Endodermal cell (in vitro differentiated cells): ENCODE measurements around the gene KLK4. TPM values are rescaled to one million over a fixed set of nuclear protein-coding genes. Genes with fewer than 3 reads are reported as not detected.

ENCODE experiments used
- DNase-seq: peaks from one replicate; pipeline ENCODE4 v3.0.0-alpha.2; 2017
- H3K27ac ChIP-seq: 2 replicates; pipeline ENCODE4 v1.5.1; 2013; ENCODE audit warnings: mild to moderate bottlenecking, low read depth, low read length, moderate library complexity
- H3K27me3 ChIP-seq: 2 replicates; pipeline ENCODE4 v1.6.1; 2013; ENCODE audit warnings: mild to moderate bottlenecking, low read length, moderate library complexity; ENCODE audit not compliant: insufficient read depth, control insufficient read depth, poor library complexity, severe bottlenecking
- H3K36me3 ChIP-seq: 2 replicates; pipeline ENCODE4 v1.7.0; 2013; ENCODE audit warnings: mild to moderate bottlenecking, low read length, moderate library complexity; ENCODE audit not compliant: control insufficient read depth, insufficient read depth
- H3K4me1 ChIP-seq: one replicate; pipeline ENCODE4 v1.7.0; 2013; ENCODE audit warnings: low read length; ENCODE audit not compliant: control insufficient read depth, insufficient read depth
- H3K4me3 ChIP-seq: 2 replicates; pipeline ENCODE4 v1.5.1; 2013; ENCODE audit warnings: mild to moderate bottlenecking, low read length, moderate library complexity
- H3K9ac ChIP-seq: 2 replicates; pipeline ENCODE4 v1.6.1; 2013; ENCODE audit warnings: mild to moderate bottlenecking, low read length, moderate library complexity; ENCODE audit not compliant: poor library complexity, severe bottlenecking; ENCODE audit errors: extremely low read depth
- H3K9me3 ChIP-seq: 2 replicates; pipeline ENCODE4 v1.6.1; 2013; ENCODE audit warnings: mild to moderate bottlenecking, low read length, moderate library complexity; ENCODE audit not compliant: control insufficient read depth
- H3K27ac Mint-ChIP-seq: 2 replicates; pipeline ENCODE4 v1.8.0; 2020; ENCODE audit warnings: mixed read lengths
- H3K27me3 Mint-ChIP-seq: 2 replicates; pipeline ENCODE4 v1.8.0; 2021; ENCODE audit warnings: mild to moderate bottlenecking, mixed read lengths; ENCODE audit not compliant: insufficient read depth
- H3K36me3 Mint-ChIP-seq: 2 replicates; pipeline ENCODE4 v1.8.0; 2020; ENCODE audit warnings: low read depth, mixed read lengths
- H3K4me1 Mint-ChIP-seq: 2 replicates; pipeline ENCODE4 v1.8.0; 2020; ENCODE audit warnings: mixed read lengths
- H3K4me3 Mint-ChIP-seq: 2 replicates; pipeline ENCODE4 v1.8.0; 2020; ENCODE audit warnings: mild to moderate bottlenecking, moderate library complexity, mixed read lengths
- H3K9me3 Mint-ChIP-seq: 2 replicates; pipeline ENCODE4 v1.8.0; 2020; ENCODE audit warnings: mild to moderate bottlenecking, mixed read lengths
- CTCF ChIP-seq: fragments of 200-600 bp; sonication (generic); conservative IDR thresholded peaks from 2 replicates; pipeline ENCODE4 v1.5.0; 2021; ENCODE audit warnings: antibody characterized with exemption, mild to moderate bottlenecking
- WGBS, 2 experiments: methylation state at CpG; one replicate each; pipeline versions ENCODE4 v1.1.5 to v1.1.7; 2013; ENCODE audit warnings: missing lambda C conversion rate in 2 of 2, mixed read lengths in 1 of 2; ENCODE audit not compliant: insufficient coverage in 1 of 2, insufficient read length in 1 of 2; 5-methylcytosine and 5-hydroxymethylcytosine counted together
- total RNA-seq, 2 donors: library from RNA; stranded (reverse); fragmentation: NEBNext Ultra II Directional in 1 of 2; extraction: Animal tissue kit (Norgen Biotek cat#: 25700) in 1 of 2; gene quantifications; 2 replicates in 1 of 2; 3 replicates in 1 of 2; pipeline ENCODE4 v1.2.1, GENCODE V29; 2021

Gene KLK4
- total RNA-seq, 2 donors from 2014 or later, result not detected

- Histone ChIP-seq H3K27ac (no peak overlapping the region), H3K9ac (no peak overlapping the region), H3K36me3 (no peaks in the 10 kb centered on the region), H3K4me1 (no peaks in the 10 kb centered on the region), H3K27me3 (no peaks in the 10 kb centered on the region), H3K4me3 (no peak overlapping the region), H3K9me3 (no peaks in the 10 kb centered on the region)
- Mint-ChIP-seq H3K9me3 (peaks cover 16% of the 10 kb centered on the region), H3K36me3 (no peaks in the 10 kb centered on the region), H3K4me1 (no peaks in the 10 kb centered on the region), H3K27me3 (peaks cover 66% of the 10 kb centered on the region), H3K27ac (no peak overlapping the region), H3K4me3 (no peak overlapping the region)
- DNase-seq, result no peak
- 73 to 100% methylated on average over 1 to 3 of the region's 3 CpGs for WGBS, 2 experiments
- TF ChIP-seq CTCF, result no peak
These were observed 11.6 kb downstream of the KLK4 start for GRCh38 chr19:50899569-50899968.

- H3K9me3 ChIP-seq, result peaks cover 4% of the 10 kb centered on the region
- peaks cover 74% of the 10 kb centered on the region for H3K27me3 Mint-ChIP-seq
- peaks cover 29% of the 10 kb centered on the region for H3K9me3 Mint-ChIP-seq
These were observed 13.2 kb downstream of the KLK4 start for GRCh38 chr19:50898018-50898417.

GRCh38 chr19:50897612-50898011 is 13.6 kb downstream of the KLK4 start:
- Mint-ChIP-seq H3K4me3 (no peak overlapping the region), H3K36me3 (peaks cover 2% of the 10 kb centered on the region), H3K9me3 (peaks cover 31% of the 10 kb centered on the region), H3K27me3 (peaks cover 74% of the 10 kb centered on the region), H3K27ac (no peak overlapping the region), H3K4me1 (no peaks in the 10 kb centered on the region)
- Histone ChIP-seq H3K4me1 (no peaks in the 10 kb centered on the region), H3K4me3 (no peak overlapping the region), H3K36me3 (no peaks in the 10 kb centered on the region), H3K27ac (no peak overlapping the region), H3K9ac (no peak overlapping the region), H3K9me3 (peaks cover 7% of the 10 kb centered on the region), H3K27me3 (no peaks in the 10 kb centered on the region)
- no peak for TF ChIP-seq CTCF
- 78 to 100% methylated on average over 1 to 3 of the region's 3 CpGs for WGBS, 2 experiments
- no peak for DNase-seq

More at GRCh38 chr19:50898018-50898417, 13.2 kb downstream of the KLK4 start:
- WGBS, 2 experiments, result 67 to 70% methylated on average over 2 to 4 of the region's 4 CpGs
- Histone ChIP-seq H3K36me3 (no peaks in the 10 kb centered on the region), H3K27ac (no peak overlapping the region), H3K4me3 (no peak overlapping the region), H3K27me3 (no peaks in the 10 kb centered on the region), H3K9ac (no peak overlapping the region), H3K4me1 (no peaks in the 10 kb centered on the region)
- no peak overlapping the region for H3K27ac Mint-ChIP-seq
- no peak for DNase-seq
- no peak overlapping the region for H3K4me3 Mint-ChIP-seq
- H3K4me1 Mint-ChIP-seq, result no peaks in the 10 kb centered on the region
- H3K36me3 Mint-ChIP-seq, result peaks cover 2% of the 10 kb centered on the region
- no peak for TF ChIP-seq CTCF
